ENCODE data around the gene PLXNB1. TPM values are rescaled to one million over a fixed set of nuclear protein-coding genes. Genes with fewer than 3 reads are reported as not detected.

PLXNB1 gene
- total and polyA plus RNA-seq, 12 donors, result 27.7 to 135 (median 32.4) TPM

DNA sequence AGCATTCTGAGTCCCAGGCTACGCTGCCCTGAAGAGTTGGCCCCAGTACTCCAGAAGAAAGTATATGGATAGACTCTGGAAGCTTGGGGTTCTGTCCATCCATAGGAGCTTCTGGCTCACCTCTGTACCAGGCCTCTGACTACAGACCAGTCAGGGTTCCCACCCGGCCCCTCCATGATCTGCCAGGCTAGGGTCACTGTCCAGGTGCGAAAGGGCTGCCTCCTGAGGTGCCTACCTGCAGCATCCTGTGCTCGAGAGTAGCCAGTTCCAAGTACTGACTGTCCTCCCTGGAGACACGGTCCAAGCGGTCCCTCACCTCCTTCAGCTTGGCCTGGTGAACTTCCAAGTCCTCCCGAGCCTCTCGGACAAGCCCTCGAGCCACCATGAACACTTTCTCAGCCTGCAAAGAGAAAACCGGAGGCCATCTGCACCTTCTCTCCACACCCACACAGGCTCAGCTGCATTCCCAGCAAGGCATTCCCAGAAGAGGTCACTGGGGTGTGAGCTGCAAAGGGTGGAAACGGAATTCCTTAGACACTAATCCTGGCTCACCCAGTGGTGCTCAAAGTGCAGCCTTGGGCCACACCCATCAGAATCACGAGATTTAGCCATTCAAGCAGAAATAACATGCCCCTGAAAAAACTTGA, 3.7 kb upstream of the PLXNB1 start:
- H3K4me1 ChIP-seq, result peaks cover 5 to 24% (median 12%) of the 10 kb centered on the region in 9 donors
- intact Hi-C loops (cut with DNase I), result loop anchor here in 5 of 10 donors (2.0 to 10.0 kb wide), 5 partner anchors 31 to 239 kb away; no protein-coding TSS in a partner anchor
- TF ChIP-seq, protein P1, sequence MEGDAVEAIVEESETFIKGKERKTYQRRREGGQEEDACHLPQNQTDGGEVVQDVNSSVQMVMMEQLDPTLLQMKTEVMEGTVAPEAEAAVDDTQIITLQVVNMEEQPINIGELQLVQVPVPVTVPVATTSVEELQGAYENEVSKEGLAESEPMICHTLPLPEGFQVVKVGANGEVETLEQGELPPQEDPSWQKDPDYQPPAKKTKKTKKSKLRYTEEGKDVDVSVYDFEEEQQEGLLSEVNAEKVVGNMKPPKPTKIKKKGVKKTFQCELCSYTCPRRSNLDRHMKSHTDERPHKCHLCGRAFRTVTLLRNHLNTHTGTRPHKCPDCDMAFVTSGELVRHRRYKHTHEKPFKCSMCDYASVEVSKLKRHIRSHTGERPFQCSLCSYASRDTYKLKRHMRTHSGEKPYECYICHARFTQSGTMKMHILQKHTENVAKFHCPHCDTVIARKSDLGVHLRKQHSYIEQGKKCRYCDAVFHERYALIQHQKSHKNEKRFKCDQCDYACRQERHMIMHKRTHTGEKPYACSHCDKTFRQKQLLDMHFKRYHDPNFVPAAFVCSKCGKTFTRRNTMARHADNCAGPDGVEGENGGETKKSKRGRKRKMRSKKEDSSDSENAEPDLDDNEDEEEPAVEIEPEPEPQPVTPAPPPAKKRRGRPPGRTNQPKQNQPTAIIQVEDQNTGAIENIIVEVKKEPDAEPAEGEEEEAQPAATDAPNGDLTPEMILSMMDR (IDR thresholded peaks at IDR 0.05), result no peak
- H3K36me3 ChIP-seq, result peaks cover 0 to 32% (median 10%) of the 10 kb centered on the region in 9 donors
- no peak overlapping the region for H3K4me3 ChIP-seq
- ATAC-seq (no peak), DNase-seq (no peak)
- 76% methylated on average over 12 of the region's 12 CpGs for WGBS, 2 donors
- peak overlapping the region in 1 of 10 donors; percentile 6 for H3K27ac ChIP-seq
- H3K9me3 ChIP-seq, result no peaks in the 10 kb centered on the region
- peaks cover 0 to 5% (median 0%) of the 10 kb centered on the region in 7 donors for H3K27me3 ChIP-seq

DNA sequence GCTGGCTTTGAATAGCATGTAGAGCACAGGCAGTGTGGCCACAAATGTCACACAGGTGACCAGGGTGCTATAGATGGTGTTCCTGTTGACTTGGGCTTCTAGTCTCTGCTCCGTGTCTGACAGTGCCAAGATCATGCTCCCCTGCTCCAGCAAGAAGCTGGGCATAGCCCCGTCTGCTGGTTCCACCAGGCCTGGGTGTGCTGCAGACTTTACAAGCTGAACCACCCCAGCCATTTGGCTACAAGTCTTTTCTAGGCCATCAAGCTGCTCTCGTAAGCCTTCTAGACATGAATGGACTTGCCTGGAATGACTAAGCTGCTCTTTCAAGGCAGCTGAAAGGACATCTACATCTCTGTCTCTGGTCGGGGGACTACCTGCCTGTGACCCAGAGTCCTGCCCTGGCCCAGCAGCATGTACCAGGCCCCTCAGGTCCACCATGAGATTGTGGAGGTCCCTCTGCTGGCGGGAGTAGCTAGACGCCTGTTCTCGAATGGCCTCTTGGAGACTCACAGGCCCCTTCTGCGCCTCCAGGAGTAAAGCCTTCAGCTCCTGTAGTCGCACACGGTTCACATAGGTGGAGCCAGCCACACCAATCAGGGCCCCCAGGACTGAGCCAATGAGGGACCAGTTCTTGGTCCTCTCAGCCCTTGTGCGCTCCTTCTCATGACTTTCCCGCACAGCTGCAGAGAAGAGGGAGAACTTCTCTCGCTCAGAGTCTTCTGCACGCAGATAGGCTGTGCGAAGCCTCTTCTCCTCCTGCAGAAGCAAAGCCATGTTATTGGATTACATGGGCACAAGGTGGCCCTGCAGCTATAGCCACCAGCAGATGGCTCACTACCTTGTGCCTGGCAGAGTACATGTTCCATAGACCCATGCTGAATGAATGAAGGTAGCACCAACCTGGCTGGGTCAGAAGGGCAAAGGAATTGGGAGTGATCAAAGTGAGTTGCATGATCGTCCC, 2.8 kb upstream of the PLXNB1 start:
- no peaks in the 10 kb centered on the region for H3K9me3 ChIP-seq
- H3K4me1 ChIP-seq, result peaks cover 12 to 33% (median 21%) of the 10 kb centered on the region in 9 donors
- peaks cover 0 to 32% (median 10%) of the 10 kb centered on the region in 9 donors for H3K36me3 ChIP-seq
- intact Hi-C loops (cut with DNase I), result loop anchor here in 2 of 10 donors (5.0 to 10.0 kb wide), 2 partner anchors 160 to 238 kb away; no protein-coding TSS in a partner anchor
- DNase-seq (no peak), ATAC-seq (no peak)
- TF ChIP-seq, protein P1 (IDR thresholded peaks at IDR 0.05), result no peak
- no peak overlapping the region for H3K27ac ChIP-seq
- peaks cover 0 to 10% (median 0%) of the 10 kb centered on the region in 7 donors for H3K27me3 ChIP-seq
- WGBS, 2 donors, result 84% methylated on average over 16 of the region's 16 CpGs
- no peak overlapping the region for H3K4me3 ChIP-seq

DNA sequence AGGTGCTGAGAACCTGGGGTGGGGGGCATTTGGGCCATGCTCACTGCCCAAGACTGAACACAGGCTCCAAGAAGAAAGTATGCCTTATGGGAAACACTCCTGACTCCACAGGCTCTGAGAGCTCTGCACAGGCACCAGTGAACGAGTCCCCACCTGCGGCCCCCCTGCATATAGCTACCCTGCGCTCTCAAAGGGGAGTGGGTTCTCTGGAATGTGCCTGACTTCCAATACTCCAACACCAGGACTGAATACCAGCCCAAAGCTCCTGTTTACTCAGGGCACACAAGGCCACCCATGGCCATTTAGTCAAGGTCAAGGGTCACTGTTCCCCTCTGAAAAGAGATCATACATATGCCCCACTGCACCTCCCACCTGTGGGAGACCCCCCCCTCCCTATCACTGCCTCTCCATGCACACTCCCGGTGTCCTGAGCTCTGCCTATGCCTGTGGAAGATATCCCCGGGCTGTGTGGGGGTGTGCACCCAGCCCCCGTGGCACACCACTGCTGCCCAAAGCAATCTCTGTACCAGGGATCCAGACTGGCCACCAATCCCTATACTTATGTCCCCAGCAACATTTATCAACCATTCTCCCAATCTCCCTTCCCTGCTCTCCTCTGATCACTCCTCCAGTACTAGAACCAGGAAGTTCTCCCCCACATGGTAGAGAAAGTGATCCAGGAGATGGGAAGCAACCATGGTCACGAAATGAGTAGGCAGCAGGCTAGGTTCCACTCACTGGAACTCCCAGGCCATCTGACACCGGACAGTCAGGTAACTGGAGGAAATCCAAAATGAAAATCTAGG, 1.5 kb upstream of the PLXNB1 start:
- DNase-seq (no peak), ATAC-seq (no peak)
- intact Hi-C loops (cut with DNase I), result loop anchor here in 2 of 10 donors (5.0 to 10.0 kb wide), 2 partner anchors 159 to 237 kb away; no protein-coding TSS in a partner anchor
- no peaks in the 10 kb centered on the region for H3K9me3 ChIP-seq
- H3K27ac ChIP-seq, result no peak overlapping the region
- H3K36me3 ChIP-seq, result peaks cover 0 to 32% (median 10%) of the 10 kb centered on the region in 9 donors
- TF ChIP-seq, protein P1 (IDR thresholded peaks at IDR 0.05), result no peak
- WGBS, 2 donors, result 84 to 88% methylated on average over 8 of the region's 8 CpGs
- no peak overlapping the region for H3K4me3 ChIP-seq
- H3K4me1 ChIP-seq, result peaks cover 16 to 45% (median 33%) of the 10 kb centered on the region in 9 donors
- peaks cover 0 to 10% (median 0%) of the 10 kb centered on the region in 7 donors for H3K27me3 ChIP-seq

Data from heart right ventricle (tissue), 16 donors.